GM21529 (cell line): Measurements from ENCODE around the gene LHX1.

Source experiments
- ATAC-seq: cut with Tn5 transposase; IDR thresholded peaks from one replicate; pipeline ENCODE4 v1.9.1; 2021; ENCODE audit not compliant: unreplicated experiment

LHX1 gene

DNA sequence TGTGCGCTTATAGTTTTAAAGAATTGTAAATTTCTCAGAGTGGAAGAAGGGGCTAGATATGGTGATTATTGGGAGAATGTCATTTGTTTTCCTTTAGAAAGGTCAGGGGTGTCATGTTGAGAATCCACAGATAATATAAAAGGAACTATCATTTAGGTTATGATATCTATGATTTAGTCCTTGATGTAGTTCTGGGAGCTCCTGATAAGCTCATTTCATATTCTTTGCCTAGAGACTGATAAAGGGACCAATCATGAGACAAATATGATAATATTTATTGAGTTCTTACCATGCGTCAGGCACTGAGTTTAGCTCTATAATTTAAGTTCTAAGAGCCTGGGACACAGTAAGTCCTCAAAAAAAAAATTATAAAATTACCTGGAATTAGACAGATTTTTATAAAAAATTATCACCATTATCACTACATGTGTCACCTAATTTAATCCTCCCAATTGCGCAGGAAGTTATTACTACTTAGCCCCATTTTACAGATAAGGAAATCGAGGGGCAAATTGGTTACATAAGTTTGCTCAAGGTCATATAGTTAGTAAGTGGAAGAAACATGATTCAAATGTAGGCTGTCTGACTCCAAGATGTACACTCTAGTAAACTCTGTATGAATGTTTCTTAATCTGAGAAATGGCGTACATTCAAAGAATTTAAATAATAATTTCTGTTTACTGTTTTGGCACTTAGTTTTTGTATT is 14.0 kb downstream of the LHX1 start:
- no peak for ATAC-seq

DNA sequence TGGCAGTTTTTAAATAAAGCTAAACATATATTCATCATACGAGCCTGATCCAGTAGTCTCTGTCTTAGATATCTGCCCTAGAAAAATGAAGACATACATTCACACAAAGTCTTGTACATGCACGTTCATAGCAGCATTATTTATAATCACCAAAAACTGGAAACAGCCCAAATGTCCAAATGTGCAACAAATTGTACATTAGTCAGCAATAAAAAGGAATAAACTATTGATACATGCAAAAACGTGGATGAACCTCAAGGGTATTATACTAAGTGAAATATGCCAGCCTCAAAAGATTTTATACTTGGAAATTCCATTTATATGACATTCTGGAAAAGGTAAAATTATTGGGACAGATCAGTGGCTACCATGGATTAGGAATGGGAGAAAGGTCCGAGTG is 34.2 kb downstream of the LHX1 start:
- no peak for ATAC-seq

DNA sequence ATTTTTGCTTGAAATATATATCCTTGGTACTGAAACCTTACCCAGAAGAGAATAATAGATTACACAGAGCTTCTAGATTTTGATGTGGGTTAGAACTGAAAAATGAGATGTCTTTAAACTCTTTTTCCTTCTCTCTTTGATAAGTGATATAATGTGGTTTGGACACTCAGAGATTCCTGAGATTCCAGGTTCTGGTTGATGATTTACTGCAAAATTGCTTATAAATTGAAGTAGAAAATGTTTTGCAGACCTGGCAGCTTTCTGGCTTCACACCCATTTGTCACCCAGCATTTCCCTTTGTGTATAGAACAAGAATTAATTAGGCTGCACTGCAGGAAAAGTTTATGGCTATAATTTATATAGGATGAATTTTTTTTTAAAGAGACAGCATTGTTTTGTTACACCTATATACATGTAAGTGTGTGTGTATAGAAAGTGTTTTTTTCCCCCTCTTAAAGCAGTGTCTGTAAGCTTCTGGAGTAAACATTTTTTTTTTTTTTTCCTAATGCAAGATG is 35.0 kb downstream of the LHX1 start:
- no peak for ATAC-seq

DNA sequence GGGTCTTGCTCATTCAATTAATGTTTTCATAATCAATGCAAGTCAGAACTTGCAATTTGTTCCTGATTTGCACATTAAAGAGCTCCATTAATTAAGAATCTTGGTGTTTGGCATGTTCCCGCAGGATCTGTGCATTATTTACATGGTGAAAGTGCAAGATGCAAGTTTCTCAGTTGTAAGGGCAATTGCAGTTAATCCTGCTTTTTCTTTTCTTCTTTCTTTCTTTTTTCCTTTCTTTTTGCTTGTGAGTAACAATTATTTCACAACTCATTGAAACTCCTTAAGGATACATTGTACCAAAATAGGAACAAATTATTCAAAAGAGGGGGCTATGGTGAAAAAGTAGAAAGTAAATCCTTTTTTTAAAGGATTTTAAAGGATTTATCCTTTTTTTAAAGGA is 35.6 kb downstream of the LHX1 start:
- no peak for ATAC-seq

DNA sequence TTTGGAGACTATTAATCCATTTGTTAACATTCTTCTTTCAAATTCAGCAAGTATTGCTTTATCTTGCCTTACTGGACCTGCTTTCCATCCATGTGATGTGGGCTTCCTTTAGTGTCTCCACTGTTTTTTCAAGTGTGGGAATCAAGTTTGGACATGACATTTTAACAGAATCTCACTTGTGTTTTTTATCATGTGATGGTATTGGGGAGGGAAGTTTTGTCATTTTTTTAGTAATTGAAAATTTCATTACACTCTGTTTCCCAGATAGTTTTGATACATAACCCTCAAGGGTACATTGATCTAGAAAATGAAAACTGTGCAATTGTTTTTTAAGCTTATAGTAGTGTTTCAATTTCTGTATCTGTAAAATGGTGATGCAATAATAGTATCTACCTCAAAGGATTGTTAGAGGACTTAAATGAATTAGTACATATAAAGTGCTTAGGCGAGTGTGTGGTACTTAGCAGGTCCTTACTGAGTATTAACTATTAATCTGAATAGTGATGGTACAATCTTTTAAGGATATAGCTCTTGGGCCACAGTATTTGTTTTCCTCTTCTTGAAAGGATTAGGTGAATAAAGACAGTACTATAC is 38.7 kb downstream of the LHX1 start:
- no peak for ATAC-seq

DNA sequence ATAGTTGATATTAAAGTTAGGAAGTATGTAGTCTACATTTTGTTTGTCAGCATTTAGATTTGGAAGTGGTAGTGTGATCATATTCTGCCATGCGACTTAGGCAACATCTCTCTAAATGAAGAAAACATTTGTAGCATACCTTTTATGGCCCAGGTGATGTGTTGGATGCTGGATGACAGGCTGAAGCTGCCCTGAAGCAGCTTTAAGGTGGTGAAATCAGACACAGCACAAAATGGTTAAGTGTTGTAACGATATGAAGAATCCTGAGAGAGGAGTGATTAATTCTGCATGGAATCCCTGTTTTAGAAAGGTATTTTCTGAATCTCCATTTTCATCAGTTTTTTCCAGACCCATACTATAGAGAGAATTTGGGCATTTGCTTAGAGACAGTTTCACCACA is 39.8 kb downstream of the LHX1 start:
- no peak for ATAC-seq

DNA sequence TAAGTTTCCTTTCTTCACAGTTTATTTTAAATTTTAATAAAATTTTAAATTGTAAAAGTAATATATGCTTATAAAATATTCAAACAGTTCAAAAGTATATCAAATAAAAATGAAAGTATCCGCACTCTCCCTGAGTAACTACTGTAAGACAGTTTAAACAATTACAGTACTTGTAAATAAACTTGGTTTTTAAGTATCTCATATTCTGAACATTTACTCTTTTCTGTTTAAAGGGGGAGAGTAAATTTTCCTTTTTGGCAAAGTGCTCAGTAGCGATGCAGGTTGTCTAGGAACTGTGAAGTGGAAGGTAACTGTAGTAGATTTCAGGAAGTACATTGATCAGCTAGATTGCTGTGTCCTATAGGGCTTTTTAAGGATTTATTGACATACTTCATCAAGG is 40.3 kb downstream of the LHX1 start:
- no peak for ATAC-seq

DNA sequence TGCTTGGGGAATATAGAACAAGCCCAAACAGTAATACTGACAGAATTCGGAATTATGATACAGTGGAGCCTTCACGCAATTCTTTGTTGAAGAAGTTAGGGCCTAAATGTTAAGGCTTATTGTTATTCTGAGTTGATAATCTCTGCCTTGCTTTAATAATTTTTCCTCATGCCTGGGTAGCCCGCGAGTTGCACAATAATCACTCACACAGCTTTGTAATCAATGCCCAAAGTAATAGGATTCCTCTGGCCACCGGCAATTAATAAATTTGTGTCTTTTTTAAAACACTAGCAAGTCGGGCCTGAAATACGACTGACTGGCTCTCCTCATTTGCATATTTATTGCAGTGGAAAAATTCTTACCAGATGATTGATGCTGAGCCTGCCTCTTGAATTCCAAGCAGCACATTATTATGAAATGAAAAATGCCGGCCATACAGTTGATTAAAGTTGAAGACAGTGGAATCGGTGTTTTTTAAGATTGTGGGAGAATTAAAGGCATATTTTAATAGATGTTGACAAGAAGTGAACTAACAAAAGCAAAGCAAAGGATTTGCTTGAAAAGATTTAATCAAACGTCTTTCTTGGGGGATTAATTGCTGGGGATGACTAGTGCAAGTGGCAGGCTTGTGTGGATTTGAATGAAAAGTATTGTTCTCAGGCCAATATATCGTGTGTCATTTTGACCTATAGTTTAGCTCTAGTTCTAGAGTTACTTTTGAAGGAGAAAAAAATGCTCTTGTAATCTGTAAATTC is 41.7 kb downstream of the LHX1 start:
- ATAC-seq = no peak

DNA sequence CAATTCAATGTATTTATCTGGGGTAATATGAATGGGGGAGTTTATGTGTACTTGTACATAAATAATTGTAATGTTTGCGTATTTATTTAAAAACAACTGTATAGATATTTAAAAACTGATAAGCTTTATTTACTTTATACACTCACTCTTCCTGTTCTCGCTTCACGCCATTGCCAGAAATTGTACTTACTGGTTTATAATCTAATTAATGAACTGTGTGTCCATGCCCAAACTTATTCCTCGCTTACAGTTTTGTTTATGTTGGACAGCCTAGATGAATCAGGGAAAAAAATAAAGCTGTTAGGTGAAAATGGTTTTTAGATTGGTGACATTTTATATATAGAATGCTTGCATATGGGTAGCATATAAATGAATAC is 42.3 kb downstream of the LHX1 start:
- ATAC-seq = no peak

DNA sequence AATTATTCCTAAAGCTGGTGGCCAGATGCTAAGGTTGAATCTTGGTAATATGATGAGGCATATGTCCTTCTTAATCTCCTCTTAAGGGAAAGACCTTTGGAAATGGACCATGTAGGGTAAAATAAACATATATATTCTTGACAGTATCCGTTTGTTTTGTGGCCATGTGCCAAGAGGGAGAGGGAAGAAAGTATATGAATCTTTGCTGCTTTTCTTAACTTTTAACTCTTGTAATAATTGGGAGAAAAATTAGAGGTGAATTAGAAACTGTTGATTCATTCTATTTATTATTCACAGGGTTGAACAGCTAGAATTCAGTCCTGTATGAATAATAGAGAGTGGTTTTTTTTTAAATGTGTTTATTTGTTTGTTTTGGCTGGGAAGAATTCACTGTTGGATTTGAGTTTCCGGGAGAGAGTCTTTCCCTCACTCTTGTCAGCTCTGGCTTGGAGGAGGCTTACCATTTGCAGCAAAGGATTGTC is 43.0 kb downstream of the LHX1 start:
- no peak for ATAC-seq

DNA sequence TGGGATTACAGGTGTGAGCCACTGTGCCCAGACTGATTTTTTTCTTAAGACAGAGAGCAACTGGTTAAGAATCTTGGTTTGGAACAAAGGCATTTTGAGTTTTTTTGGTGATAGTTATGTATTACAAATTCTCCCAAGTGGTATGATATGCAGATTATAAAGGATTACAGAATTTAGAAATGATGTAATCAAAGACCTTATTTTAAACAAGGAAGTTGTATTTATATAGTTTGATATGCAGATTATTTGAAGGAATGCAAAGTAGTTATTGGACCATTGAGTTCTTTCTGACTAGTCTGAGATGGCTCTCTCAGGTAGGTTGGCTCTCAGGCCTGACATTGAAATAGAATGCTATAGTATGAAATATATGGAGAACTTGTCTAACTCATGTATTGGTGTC is 46.3 kb downstream of the LHX1 start:
- no peak for ATAC-seq

DNA sequence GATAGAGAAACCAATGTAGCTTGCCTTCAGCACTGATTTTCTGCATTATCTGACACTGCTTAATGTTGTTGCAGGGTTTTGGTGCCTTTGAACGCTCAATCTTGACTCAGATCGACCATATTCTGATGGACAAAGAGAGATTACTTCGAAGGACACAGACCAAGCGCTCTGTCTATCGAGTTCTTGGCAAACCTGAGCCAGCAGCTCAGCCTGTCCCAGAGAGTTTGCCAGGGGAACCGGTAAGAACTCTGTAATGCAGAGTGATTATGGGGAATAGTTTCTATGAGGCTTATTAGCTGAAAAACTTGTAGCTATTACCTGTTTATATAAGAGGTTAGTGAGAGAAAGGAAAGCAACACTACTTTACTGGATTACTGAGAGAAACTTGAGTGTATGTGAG is 51.9 kb downstream of the LHX1 start:
- no peak for ATAC-seq

DNA sequence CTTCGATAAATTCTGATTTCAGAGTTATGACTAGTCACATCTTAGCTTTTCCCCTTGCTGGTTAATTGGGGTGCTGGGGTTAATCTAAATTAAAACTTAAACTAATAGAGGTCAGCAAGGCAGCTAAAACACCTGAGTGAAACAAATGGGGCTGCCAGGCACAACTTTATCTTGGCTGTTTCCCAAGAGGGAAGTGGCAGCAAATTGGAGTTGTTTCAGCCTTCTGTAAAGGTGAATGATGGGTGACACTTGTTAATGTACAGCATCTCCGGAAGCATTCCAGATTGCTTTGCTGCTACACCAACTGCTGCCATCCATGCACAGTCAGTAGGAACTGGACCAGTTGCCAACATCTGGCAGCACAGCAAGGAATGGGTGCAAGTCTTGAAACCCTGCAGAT is 55.4 kb downstream of the LHX1 start:
- no peak for ATAC-seq

DNA sequence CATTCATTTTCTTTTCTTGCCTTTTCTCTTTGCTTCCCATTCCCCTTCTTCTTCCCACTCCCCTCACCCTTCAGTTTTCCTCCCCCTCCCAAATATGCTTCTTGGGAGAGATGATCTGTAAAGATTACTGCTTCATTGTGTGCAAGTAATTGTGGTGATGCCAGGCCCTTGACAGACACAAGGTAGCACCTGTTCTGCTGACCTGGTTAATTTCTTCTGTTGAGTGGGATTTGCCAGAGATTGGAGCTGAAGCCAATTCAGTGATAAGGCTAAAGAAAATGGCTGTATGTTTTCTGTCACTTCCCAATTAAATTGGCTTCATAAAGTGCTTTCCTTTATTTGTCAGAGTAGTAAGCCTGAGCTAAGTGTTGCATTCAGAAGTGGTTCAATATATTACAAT is 56.0 kb downstream of the LHX1 start:
- no peak for ATAC-seq
